ENCODE measurements around the gene OTOS.

OTOS gene

DNA sequence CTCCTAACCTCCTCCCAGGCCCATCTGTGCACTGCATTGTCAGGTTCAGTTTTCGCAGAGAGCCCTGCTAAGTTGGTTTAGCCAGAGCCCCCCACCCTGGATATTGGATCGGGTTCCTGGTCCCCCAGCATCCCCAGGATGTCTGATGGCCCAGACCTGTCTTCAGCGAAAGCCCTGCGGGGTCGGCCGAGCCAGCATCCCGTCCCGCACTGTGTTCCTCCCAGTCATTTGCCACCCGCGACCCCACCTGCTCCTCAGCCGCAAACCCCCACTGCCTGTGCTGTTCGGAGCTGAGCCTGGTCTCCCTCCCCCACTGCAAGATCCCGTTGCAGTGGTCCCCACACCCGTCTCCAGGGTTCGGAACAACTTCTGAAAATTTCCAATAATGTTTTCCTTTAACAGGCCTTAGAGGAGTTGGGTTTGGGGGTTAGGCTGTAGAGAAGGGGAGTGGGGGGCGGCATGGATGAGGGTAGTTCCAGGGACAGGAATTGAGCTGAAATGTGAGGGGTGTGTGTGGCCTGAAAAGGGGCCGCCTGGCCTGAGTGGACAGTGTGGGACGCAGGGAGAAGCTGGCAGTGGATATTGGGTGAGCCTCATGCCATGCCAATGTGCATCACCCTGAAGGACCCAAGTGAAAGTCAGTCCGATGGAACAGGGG is 2.7 kb downstream of the OTOS start:
- no peak overlapping the region for H3K4me3 ChIP-seq (ENCODE audit: low read depth, low read length)

GRCh38 chr2:240136671-240137292 is 3.7 kb downstream of the OTOS start:
- H3K4me3 ChIP-seq (ENCODE audit: low read depth, low read length), result peak overlapping the region; percentile 89

DNA sequence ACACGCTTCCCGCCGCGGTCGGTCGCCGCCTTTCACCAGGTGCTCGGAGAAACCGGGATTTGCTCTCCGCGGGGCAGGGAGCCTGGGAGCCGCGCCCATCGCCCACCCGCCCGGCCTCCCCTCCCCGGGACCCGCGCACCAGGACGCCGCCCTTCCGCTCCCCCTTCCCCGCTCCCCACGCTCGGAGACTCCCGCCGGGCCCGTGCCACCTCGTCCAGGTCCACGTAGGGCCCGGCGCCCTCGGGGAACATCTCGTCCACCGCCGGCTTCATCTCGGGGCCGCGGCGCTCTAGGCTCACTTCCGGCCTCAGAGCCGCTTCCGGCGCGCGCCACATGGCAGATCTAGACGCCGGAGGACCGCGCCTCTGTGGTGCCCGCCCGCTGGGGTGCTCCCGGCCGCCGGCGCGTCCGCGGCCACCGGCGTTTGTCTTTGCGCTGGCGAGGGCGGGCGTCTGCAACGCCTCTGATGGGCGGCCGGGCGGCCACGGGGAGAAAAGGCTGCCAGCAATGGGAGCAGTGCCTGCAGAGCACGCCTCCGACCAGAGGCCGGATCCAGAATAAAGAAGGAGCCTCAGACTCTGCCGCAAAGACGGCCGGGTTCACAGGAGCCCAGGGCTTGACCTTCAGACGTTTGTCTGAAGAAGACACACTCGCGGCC is 4.3 kb downstream of the OTOS start, which contains the start of gene COPS9:
Gene COPS9 (minus strand): TSS at position 293 of the 658 bp plus-strand sequence. CDS start 21 bp downstream, at position 272.
- peak within 1 kb of the TSS; percentile 89 for H3K4me3 ChIP-seq (ENCODE audit: low read depth, low read length)

GRCh38 chr2:240135706-240136012 is 4.8 kb downstream of the OTOS start:
- H3K4me3 ChIP-seq (ENCODE audit: low read depth, low read length), result peak overlapping the region; percentile 89

DNA sequence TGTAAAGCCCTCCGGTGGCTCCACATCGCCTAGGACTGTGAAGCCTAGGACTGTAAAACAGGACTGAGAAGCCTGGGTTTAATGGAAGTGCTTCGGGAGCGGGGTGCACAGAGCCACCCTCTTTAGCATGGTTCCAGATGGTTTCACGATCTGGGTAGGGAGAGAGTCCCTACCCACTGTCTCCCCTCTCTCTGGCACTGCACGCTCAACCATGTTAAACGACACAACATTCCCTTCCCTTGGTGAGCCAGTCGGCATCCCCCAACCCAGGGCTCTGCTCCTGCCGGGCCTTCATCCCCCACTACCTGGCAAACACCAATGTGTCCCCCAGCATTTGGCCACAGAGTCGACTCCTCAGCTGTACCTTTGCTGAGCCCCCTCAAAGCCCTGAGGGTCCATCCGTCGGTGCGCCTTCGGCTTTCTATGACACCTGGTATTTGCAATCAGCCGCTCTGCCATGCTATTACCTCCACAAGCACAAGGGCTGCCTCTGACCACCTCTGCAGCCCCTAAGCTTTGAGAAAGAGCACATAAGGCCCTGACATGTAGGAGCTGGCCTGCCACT is 5.4 kb downstream of the OTOS start:
- peak overlapping the region; percentile 89 for H3K4me3 ChIP-seq (ENCODE audit: low read depth, low read length)

DNA sequence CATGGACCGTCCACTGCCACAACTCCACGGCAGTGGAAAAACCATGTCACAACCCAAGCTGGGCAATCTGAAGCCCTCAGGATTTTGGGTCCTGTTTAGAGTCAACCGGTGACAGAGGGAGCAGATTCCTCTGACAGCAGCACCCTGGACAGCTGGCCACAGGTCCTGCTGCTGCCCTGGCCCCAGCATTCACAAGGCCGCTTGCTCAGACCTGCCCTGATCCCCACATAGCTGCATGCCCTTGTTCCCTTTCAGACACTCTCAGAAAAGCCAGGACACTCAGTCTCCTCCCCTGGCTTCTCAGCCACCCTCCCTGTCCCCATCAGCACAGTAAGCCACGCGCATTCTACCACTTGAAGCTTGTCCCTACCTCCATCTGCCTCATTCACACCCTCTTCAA is 6.0 kb downstream of the OTOS start:
- no peak overlapping the region for H3K4me3 ChIP-seq (ENCODE audit: low read depth, low read length)

- H3K4me3 ChIP-seq (ENCODE audit: low read depth, low read length), result no peak overlapping the region
Observed at GRCh38 chr2:240133401-240133800, 7.1 kb downstream of the OTOS start.

DNA sequence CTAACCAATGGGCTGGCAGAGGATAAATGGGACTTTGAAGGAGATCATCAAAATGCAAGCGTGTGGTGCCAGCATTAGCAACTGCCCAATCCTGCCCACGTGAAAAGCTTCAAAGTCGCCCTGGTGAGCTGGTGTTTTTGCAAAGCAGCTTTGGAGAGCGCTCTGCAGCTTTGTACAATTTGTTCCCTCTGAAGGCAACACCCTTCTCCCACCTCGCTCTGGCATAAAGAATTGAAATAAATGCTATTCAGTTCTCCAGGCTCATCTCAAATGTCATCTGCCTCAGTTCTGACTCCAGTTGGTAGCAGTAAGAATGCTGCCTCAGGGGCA is 7.8 kb downstream of the OTOS start:
- no peak overlapping the region for H3K4me3 ChIP-seq (ENCODE audit: low read depth, low read length)

DNA sequence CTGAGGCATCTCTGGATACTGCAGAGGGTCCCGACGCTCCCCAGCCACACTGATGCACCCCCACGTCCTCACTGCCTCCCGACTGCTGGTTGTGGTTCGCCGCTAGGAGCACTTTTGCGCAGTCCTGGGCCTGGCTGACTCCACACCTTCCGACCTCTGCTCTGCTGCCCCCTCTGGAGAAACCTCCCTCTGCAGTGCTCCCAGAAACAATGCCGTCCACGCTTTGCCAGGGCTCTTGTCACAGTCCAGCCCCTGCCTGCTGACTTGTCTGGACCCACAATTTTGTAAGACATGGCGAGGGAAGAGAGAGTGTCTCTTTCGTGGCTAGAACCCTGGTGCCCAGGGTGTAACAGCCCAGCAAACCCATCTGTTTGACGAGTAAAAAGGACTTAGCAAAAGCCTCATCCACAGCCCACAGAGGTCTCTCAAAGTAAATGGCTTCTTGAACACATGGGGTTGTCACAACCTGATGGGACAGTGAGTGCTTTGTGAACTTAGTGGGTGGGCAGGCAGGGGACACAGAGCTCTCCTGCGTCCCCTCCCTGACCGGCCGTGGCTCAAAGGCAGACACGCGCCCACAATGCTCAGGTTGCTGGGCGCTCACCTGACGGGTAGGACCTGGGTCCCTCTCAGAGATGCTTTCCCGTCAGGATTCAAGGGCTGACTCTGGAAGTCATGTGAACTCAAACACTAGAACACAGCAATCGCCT is 8.4 kb downstream of the OTOS start:
- H3K4me3 ChIP-seq (ENCODE audit: low read depth, low read length), result no peak overlapping the region

DNA sequence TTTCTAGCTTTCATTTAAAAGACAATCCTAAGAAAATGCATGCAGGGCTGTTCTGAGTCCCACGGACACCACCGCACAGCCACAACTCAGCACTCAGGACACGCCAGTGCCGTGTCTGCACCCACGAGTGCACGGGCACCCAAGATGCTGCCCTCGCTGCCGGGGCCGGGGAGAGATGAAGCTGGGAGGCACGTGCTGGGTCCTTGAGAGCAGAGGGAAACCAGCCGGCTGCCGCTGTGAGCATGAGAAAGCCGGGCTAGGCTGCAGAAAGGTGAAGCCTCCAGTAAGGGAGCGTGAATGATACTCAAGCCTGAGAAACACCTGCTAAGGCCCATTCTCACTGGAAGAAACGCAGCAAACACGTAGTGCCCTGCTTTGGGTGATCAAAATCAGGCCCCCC is 9.2 kb downstream of the OTOS start:
- H3K4me3 ChIP-seq (ENCODE audit: low read depth, low read length), result no peak overlapping the region

DNA sequence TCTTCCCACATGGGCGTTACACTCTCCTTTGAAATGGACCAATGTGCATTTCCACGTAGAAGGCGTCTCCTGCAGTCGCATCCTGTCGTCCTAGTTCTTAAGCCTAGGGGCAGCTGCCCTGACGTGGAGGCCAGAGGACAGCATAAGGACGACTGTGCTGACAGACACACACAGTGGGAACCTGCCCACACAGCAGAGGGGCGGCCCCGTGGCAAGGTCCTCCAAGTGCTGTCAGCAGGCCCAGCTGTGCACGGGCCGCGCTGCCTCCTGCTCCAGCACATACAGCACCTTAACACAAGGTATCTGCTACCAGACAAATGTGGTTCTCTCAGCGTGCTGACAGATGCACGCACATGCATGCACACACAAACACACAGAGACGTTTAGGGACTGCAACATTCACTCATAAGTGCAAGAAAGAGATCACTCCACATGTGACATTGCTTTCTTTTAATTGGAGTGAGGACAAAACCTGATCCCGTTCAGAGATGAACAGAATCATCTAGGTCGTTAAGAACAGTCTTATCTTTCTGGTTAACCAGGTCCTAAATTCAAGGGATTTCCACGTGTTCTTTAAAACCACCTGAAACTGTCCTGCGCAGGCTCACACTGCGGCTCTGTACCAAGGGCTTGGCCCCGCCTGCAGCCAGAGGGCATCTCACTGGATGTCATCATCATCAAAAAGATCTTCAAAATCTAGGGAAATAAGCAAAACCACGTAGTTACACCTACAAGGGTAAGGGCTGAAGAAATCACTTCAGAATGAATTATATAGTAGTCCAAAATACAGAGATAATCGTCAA is 9.9 kb downstream of the OTOS start:
- no peak overlapping the region for H3K4me3 ChIP-seq (ENCODE audit: low read depth, low read length)

DNA sequence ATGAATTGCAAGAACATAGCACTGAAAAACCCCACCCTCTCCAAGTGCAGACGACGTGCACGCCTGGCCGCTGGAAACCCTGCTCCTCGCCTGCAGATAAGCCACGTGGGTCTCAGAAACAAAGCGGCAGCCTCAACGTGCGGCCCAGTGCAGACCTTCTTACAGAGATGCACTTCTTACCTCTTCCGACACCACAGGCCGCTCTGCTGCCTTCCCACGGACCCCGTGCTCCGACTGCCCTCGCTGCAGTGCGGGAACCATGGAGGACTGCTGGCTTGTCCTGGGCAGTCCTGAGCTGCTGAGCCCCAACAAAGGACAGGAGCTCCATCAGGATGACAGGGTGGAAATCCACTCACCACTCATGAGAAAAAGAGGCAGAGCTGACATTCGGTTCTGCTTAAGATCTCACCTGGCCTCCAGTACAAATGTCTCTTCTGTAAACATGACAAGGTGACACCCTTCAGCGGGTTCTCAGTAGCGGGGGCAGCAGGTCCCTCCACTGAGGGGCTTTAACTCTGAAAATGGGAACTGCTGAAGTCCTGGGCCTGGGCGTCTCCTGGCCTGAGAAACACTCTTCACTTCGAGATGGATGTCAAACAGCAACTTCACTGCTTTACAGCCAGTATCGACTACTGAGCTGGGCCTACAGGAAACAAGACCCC is 10.6 kb downstream of the OTOS start:
- H3K4me3 ChIP-seq (ENCODE audit: low read depth, low read length), result no peak overlapping the region

DNA sequence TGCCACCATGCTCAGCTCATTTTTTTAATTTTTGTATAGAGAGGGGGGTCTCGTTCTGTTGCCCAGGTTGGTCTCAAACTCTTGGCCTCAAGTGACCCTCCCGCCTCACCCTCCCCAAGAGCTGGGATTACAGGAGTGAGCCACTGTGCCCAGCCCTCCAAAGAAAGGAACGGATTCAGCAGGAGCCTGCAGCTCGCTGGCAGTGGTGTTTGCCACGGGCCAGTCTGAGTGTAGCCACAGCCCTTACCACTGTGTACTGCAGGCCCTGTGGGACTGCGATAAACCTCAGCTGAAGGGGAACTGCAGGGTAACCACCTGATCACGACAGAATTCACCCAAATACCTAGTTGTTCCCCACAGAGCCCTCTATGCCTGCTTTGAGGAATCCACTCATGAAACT is 11.1 kb downstream of the OTOS start:
- H3K4me3 ChIP-seq (ENCODE audit: low read depth, low read length), result no peak overlapping the region

DNA sequence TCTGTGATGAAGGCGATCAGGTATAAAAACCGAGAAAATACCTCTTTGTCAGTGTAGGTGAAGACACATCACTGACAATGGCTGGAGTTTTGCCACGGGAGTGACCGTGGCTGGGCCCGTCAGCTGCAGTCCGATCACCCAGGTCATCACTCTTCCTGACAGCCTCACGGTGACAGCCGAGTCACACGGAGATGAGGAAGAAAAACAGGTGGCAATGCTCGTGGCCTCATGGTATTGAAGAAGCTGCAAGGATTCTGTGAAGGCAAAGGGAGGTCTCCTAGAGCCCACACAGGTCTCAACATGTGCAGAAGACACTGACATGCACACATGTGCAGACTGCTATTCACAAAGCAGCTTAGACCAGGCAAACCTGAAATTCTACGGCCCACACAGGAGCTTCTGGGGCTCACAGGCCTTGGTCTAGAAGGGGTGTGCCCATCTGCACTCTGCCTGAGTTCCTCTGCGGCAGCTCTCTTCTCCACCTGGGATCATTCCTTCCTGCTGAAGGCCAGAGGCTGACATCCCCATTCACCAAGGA is 11.8 kb downstream of the OTOS start:
- H3K4me3 ChIP-seq (ENCODE audit: low read depth, low read length), result no peak overlapping the region

- no peak overlapping the region for H3K4me3 ChIP-seq (ENCODE audit: low read depth, low read length)
Observed at GRCh38 chr2:240127911-240128607, 12.4 kb downstream of the OTOS start.

DNA sequence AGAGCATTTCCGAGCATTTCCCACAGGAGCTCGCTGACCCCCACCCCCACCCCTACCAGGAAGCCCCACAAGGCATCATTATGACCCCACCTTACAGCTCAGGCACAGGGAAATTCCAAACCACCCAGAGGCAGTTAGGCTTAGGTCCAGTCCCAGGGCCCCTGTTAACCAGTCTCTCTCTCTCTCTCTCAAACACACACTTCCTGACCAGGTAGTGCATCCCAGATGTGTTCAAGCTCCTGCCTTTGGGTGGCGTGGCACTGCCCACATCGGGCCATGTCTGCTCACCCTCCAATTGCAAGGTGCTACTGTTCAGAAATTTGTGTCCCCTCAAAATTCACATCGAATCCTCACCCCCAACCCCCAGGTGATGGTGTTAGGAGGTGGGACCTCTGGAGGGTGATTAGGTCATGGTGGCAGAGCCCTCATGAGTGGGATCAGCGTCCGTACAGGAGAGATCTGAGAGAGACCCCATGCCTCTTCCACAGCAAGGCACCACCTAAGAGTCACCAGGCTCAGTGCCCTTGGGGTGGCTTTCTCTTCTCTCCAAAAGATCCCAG is 13.2 kb downstream of the OTOS start:
- no peak overlapping the region for H3K4me3 ChIP-seq (ENCODE audit: low read depth, low read length)

DNA sequence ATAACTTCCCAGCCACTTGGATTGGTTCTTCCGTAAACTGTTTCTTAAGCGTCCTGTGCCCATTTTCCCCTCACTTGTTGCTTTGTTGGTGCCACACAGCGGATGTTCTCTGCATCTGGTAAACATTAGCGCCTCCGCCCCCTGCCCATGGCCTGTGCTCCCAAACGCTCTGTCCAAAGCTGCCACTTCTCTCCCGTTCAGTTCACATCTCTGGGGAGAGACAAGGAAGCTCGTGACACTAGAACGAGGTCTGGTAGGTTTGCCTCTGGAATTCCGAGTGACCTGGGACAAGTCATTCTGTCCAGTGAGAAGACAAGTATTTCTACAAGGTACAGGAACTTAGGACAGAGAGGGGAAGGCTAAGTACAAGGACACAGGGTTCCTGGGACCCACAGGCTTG is 13.7 kb downstream of the OTOS start:
- H3K4me3 ChIP-seq (ENCODE audit: low read depth, low read length), result no peak overlapping the region

DNA sequence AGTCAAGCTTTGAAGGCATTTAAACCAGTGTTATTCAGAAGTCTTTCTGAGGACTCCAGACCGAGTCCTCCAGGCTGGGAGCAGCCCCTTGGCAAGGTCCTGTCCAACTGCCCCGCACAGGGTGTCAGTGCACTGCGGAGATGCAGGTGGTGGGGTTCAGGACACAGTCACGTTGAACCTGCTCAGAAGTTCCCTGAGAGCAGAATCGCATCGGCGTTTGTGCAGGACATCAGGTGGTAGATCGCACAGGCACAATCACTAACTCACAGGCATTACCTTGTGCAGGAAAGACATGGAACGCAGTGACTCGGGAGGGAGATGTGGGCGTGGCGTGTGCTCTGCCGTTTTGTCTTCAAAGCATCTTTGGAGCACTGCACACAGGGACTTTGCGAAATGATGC is 14.7 kb downstream of the OTOS start:
- H3K4me3 ChIP-seq (ENCODE audit: low read depth, low read length), result no peak overlapping the region

GRCh38 chr2:240124651-240125030 is 15.8 kb downstream of the OTOS start:
- no peak overlapping the region for H3K4me3 ChIP-seq (ENCODE audit: low read depth, low read length)

Measured in iPS-11a (cell line).